GM19438 (cell line): ENCODE measurements around the gene P2RX5.
A peak's percentile ranks its signal among the peaks of the same experiment; 100 is the strongest.
"Not testable (repeated sequence)": the region's sequence is repeated elsewhere in the genome, so short reads cannot be mapped to it uniquely, and the experiment has no call there.

ENCODE experiments used
- ATAC-seq: cut with Tn5 transposase; IDR thresholded peaks from one replicate; pipeline ENCODE4 v1.9.1; 2021; ENCODE audit warnings: low read depth; ENCODE audit not compliant: unreplicated experiment

Gene P2RX5

GRCh38 chr17:3715296-3715695 is 19.3 kb upstream of the P2RX5 start:
- no peak for ATAC-seq

GRCh38 chr17:3712811-3713463 is 17.0 kb upstream of the P2RX5 start:
- no peak for ATAC-seq

DNA sequence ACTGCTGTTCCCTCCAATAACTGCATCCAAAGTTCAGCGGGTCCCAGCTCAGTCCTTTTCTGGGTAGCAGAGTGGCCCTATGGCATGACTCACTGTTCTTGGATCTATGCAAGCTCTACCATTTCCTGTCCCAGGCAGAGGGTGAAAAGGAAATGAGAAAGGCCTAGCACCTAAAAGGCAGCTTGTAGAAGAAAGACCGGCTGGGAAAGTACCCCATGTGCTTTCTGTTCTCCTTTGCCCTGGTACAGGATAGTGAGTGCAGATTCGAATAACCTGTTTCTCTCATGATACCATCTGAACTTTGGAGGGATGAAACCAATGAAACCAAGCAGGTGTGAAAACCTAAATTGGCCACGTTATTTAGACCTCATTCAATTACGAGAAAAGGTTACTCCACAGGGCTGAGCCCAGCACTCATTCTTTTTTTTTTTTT is 15.0 kb upstream of the P2RX5 start:
- peak; percentile 88 for ATAC-seq

- ATAC-seq = no peak
Observed at GRCh38 chr17:3708366-3708765, 12.4 kb upstream of the P2RX5 start.

GRCh38 chr17:3705718-3705984 is 9.7 kb upstream of the P2RX5 start:
- ATAC-seq = not testable (repeated sequence)

DNA sequence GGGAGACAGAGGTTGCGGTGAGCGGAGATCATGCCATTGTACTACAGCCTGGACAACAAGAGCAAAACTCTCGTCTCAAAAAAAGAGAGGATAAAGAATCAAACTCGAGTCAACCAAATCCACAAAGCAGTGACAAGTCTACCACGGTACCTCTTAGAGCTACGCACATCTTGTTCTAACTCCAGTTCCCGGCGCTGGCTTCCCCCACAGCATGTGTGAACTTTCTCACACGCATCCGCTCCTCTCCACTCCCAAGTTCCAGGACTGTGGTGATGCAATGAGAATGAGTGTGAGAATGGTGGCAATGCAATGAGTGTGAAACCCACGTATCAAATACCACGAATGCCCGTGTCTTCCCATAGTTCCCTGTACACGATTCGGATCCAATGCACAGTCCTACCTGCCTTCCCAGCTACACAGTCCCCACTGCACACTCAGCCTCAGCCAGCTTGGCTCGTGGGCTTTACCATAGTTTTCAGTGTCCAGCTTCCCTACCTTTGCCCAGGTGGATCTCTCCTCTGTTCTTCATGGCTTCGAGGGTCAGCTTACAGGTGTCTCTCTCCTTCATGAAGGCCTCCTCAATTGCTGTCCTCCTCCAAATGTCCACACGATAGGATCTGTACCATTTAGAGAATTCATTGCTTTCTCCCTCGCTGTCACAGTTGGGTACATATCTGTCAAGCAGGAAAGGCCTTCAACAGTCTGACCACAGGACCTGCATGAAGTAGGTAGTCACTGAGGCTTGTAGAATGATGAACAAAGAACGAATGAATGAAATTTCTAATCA is 9.2 kb upstream of the P2RX5 start:
- no peak for ATAC-seq

GRCh38 chr17:3702041-3702539 is 6.1 kb upstream of the P2RX5 start:
- ATAC-seq = not testable (repeated sequence)

DNA sequence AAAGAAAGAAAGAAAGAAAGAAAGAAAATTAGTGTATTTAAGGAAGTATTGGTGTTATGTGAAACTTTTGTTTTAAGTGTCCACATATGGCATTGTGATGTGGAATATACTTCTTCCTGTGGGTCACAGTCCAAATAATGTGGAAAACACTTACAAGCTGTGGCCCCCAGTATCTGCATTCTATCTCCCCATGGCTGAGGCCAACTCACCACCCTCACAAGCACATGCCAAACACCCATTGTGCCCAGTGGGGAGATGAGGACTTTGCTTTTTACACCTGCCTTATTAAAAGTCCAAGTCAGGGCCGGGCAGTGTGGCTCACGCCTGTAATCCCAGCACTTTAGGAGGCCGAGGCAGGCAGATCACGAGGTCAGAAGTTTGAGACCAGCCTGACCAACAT is 4.0 kb upstream of the P2RX5 start:
- no peak for ATAC-seq

- no peak for ATAC-seq
Observed at GRCh38 chr17:3698139-3698538, 2.2 kb upstream of the P2RX5 start.

- no peak for ATAC-seq
Observed at GRCh38 chr17:3697103-3697476, 1.1 kb upstream of the P2RX5 start.

DNA sequence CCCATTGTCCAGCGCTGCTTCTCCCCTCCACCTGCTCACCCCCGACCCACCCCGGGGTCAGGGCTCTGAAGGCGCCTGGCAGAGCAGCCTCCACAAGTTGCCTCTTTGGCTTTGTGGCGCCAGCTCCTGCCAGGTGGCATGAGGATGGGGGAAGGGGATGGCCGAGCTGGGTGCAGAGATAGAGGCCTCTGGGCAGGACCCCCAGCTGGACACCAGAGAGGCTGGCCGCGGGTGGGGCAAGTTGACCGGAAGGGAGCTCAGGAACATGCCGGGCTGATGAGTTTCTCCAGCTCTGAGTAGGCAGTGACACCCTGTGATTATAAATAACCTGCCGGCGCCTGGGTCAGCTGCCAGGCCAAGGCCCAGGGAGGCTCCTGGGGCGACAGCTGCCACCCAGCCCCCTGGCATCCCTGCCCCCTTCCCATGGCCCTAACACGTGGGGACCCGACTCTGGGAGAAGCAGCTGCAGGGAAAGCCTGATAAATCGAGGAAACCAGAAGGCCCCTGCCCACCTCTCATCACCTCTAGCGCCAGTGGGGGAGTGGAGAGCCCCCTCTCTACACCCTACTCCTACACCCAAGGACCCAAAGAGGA is 729 bp downstream of the P2RX5 start:
- ATAC-seq = no peak

- no peak for ATAC-seq
Observed at GRCh38 chr17:3693829-3694231, 2.1 kb downstream of the P2RX5 start.

- ATAC-seq = no peak
Observed at GRCh38 chr17:3693141-3693540, 2.8 kb downstream of the P2RX5 start.

- no peak for ATAC-seq
Observed at GRCh38 chr17:3692346-3692745, 3.6 kb downstream of the P2RX5 start.

- no peak for ATAC-seq
Observed at GRCh38 chr17:3691617-3692067, 4.3 kb downstream of the P2RX5 start.

GRCh38 chr17:3690094-3690715 is 5.8 kb downstream of the P2RX5 start:
- no peak for ATAC-seq

DNA sequence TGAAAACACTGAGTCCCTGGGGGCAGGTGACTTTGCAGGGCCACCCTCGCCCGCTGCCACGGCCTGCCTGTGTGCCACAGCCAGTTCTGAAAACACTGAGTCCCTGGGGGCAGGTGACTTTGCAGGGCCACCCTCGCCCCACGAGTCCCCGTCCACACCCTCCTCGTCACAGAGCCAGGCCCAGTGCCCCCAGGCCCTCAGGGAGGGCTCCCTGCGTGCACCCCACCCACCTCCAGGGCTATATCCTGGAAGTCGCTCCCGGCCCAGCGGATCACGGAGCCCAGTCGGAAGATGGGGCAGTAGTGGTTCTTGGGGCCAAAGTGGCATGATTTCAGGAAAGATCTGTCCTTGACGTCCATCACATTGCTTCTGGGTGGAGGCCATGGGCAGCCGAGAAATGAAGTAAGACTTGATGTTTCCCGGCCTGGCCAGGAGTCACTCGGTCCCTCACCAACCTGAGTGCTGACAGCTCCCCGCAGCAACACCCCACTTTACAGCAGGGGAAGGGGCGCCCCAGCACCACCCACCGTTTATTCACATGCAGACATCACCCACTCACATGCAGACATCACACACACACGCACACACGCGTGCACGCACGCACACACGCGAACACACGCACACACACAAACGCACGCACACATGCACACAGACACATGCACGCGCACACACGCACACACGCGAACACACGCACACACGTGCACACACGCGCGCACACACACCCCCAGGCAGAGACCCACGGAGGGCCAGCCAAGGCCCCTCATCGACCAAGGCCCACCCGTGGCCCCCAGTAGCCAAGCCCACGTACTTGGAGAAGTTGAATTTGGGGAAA is 6.5 kb downstream of the P2RX5 start:
- ATAC-seq = no peak

DNA sequence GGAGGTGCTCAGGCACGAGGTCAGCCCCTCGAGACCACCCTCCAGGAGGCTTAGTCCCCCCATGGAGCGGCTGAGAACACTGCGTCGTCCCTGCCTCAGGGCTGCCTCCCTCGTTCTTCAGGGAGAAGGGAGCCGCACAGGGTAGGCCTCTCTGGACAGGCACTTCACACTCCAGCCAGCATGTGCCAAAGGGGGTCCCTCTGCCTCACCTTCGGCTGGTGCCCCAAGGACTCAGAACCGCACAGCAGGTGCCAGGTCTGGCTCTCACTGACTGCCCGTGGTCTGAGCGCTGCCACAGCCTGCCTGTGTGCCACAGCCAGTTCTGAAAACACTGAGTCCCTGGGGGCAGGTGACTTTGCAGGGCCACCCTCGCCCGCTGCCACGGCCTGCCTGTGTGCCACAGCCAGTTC is 7.1 kb downstream of the P2RX5 start:
- ATAC-seq = no peak

DNA sequence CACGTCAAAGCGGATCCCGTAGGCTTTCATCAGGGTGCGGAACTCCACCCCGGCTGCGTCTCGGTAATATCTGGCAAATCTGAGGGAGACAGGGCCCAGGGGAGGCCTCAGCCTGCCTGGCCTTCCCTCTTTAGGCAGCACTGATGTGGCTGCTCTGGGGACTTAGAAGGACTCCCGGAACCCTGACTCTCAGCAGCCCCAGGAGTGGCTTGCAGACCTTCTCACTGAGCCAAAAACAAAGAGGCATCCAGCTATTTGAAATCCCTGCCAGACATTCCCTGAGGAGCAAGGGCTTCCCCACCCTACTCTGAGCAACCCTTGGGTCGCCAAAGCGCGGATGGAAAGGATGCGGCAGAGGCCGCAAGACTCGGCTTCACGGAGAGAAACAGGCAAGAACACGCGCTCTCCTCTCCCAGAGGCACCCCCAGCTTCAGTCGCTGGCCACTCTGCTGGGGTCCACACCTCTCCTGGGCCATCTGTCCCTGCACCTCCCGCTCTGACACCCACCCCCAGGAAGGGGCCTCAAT is 7.9 kb downstream of the P2RX5 start:
- no peak for ATAC-seq

DNA sequence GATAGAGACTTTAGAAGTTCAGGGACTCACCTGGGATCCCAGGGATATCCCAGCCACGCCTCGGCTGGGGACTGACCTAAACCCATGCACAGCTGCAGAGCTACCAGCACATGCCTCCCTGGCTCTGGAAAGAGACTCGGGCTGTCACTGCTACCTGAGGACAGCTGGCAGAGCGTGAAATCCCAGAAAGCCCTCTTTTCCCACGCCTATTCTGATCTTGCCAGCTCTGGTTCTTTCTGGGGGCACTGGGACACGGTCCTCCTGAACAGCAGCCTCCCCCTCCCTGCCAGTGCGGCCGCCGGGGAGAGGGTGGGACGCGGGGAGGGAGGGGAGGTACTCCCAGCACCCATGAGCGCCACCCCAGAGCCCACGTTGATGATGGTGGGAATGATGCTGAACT is 10.8 kb downstream of the P2RX5 start:
- no peak for ATAC-seq
